ENCODE data around the gene MCTP1.

The MCTP1 gene

GRCh38 chr5:94849821-94850736 is 434.8 kb downstream of the MCTP1 start:
- no peak overlapping the region for H2AFZ ChIP-seq (ENCODE audit: low read length)
- no peaks in the 10 kb centered on the region for H3K79me2 ChIP-seq (ENCODE audit: low read length)
- no peaks in the 10 kb centered on the region for H3K4me1 ChIP-seq (ENCODE audit: low read length)
- H3F3A ChIP-seq (ENCODE audit: insufficient read depth, low read length) = no peaks in the 10 kb centered on the region
- TF ChIP-seq CTCF (IDR thresholded peaks at IDR 0.05; ENCODE audit: low read length) (peak; percentile 81), EZH2phosphoT487 (IDR thresholded peaks at IDR 0.05; ENCODE audit: low read length) (no peak), EZH2 (optimal IDR thresholded peaks at IDR 0.05; ENCODE audit: low read depth, low read length) (no peak)
- no peaks in the 10 kb centered on the region for H4K20me1 ChIP-seq (ENCODE audit: insufficient read depth, low read length)
- no peak overlapping the region for H3K27ac ChIP-seq (ENCODE audit: low read length)
- H3K9me3 ChIP-seq (replicated peaks; ENCODE audit: insufficient read depth, low read length) = no peaks in the 10 kb centered on the region
- H3K9me2 ChIP-seq (replicated peaks; ENCODE audit: insufficient read depth, low read length) = no peaks in the 10 kb centered on the region
- H3K36me3 ChIP-seq (replicated peaks; ENCODE audit: insufficient read depth, low read length) = no peaks in the 10 kb centered on the region
- no peak overlapping the region for H3K4me2 ChIP-seq (ENCODE audit: low read depth, low read length)
- peak; percentile 70 for DNase-seq
- no peak overlapping the region for H3K4me3 ChIP-seq (ENCODE audit: low read length)
- H3K9ac ChIP-seq (ENCODE audit: low read length) = no peak overlapping the region
- H3K27me3 ChIP-seq (replicated peaks; ENCODE audit: insufficient read depth, low read length) = no peaks in the 10 kb centered on the region

- Histone ChIP-seq H3K79me2 (ENCODE audit: low read length) (no peaks in the 10 kb centered on the region), H3F3A (ENCODE audit: insufficient read depth, low read length) (no peaks in the 10 kb centered on the region), H3K9ac (ENCODE audit: low read length) (no peak overlapping the region), H3K9me2 (replicated peaks; ENCODE audit: insufficient read depth, low read length) (no peaks in the 10 kb centered on the region), H3K27ac (ENCODE audit: low read length) (no peak overlapping the region), H2AFZ (ENCODE audit: low read length) (no peak overlapping the region), H3K27me3 (replicated peaks; ENCODE audit: insufficient read depth, low read length) (no peaks in the 10 kb centered on the region), H3K36me3 (replicated peaks; ENCODE audit: insufficient read depth, low read length) (no peaks in the 10 kb centered on the region), H4K20me1 (ENCODE audit: insufficient read depth, low read length) (no peaks in the 10 kb centered on the region), H3K9me3 (replicated peaks; ENCODE audit: insufficient read depth, low read length) (no peaks in the 10 kb centered on the region), H3K4me2 (ENCODE audit: low read depth, low read length) (no peak overlapping the region), H3K4me1 (ENCODE audit: low read length) (no peaks in the 10 kb centered on the region), H3K4me3 (ENCODE audit: low read length) (no peak overlapping the region)
- no peak for TF ChIP-seq CTCF (IDR thresholded peaks at IDR 0.05; ENCODE audit: low read length)
- no peak for TF ChIP-seq EZH2phosphoT487 (IDR thresholded peaks at IDR 0.05; ENCODE audit: low read length)
- no peak for TF ChIP-seq EZH2 (optimal IDR thresholded peaks at IDR 0.05; ENCODE audit: low read depth, low read length)
- no peak for DNase-seq
Measured at GRCh38 chr5:94849324-94849723, 435.6 kb downstream of the MCTP1 start.

GRCh38 chr5:94847726-94848125 is 437.2 kb downstream of the MCTP1 start:
- Histone ChIP-seq H3K4me1 (ENCODE audit: low read length) (no peaks in the 10 kb centered on the region), H3K9ac (ENCODE audit: low read length) (no peak overlapping the region), H3F3A (ENCODE audit: insufficient read depth, low read length) (no peaks in the 10 kb centered on the region), H2AFZ (ENCODE audit: low read length) (no peak overlapping the region), H3K9me3 (replicated peaks; ENCODE audit: insufficient read depth, low read length) (no peaks in the 10 kb centered on the region), H3K4me2 (ENCODE audit: low read depth, low read length) (no peak overlapping the region), H3K27ac (ENCODE audit: low read length) (no peak overlapping the region), H3K36me3 (replicated peaks; ENCODE audit: insufficient read depth, low read length) (no peaks in the 10 kb centered on the region), H3K4me3 (ENCODE audit: low read length) (no peak overlapping the region), H4K20me1 (ENCODE audit: insufficient read depth, low read length) (no peaks in the 10 kb centered on the region), H3K27me3 (replicated peaks; ENCODE audit: insufficient read depth, low read length) (no peaks in the 10 kb centered on the region), H3K9me2 (replicated peaks; ENCODE audit: insufficient read depth, low read length) (no peaks in the 10 kb centered on the region), H3K79me2 (ENCODE audit: low read length) (no peaks in the 10 kb centered on the region)
- no peak for TF ChIP-seq EZH2phosphoT487 (IDR thresholded peaks at IDR 0.05; ENCODE audit: low read length)
- no peak for TF ChIP-seq EZH2 (optimal IDR thresholded peaks at IDR 0.05; ENCODE audit: low read depth, low read length)
- no peak for TF ChIP-seq CTCF (IDR thresholded peaks at IDR 0.05; ENCODE audit: low read length)
- DNase-seq = no peak

Data from MM.1S (cell line).